T-helper 9 cell (primary cell): ENCODE results near the gene URB2.
A peak's percentile ranks its signal among the peaks of the same experiment; 100 is the strongest.

Source experiments
- DNase-seq: peaks from one replicate; pipeline ENCODE4 v3.0.0-alpha.2; 2020

The URB2 gene

DNA sequence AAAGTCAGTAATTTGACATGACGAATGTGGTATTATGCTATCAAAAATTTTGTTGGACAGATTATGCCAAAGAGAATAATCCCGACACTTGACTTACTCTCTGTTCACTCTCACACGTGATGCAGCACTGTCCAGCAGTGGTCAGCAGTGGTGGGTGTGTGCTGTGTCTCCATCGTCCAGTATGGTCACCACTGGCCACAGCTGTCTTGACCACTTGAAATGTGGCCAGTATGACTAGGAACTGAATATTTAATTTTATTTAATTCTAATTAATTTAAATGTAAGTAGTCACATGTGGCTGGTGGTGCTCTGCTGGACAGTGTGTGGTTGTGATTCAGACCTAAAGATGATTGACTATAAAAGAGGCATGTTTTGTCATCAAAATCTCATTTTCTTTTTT is 24.0 kb downstream of the URB2 start:
- DNase-seq: no peak

DNA sequence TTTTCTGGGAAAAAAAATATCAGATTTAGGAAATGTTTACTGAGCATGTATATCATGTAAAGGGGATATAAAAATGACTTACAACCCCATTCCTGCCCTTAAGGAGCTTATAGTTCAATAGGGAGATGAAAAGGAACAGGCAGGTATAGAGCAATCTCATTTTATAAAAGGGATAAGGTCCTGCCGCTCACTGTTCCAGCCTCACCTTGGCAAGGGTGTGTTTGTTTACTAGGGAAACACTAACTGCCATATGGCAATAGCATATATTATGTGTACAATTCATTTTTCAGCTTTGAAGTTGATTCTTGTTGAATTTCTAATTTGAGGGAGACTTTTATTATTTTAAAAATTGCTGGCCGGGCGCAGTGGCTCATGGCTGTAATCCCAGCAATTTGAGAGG is 25.5 kb downstream of the URB2 start:
- no peak for DNase-seq

DNA sequence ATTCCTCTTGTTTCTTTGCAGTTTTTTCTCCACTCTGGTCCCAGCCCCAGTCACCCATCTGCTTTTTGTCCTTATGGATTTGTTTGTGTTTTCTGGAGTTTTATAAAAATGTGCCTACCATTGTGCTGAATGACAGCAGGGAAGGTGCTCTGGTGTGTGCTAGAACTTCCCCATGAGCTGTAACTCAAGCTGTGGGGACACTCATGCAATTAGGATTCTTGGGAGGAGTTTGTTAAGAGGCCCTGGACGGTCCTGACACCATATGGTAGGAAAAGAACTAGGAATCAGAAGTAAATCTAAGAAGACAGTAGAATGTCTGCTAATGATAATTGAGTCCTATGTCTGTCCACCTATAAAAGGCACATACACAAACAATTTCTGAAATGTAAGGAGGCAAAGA is 27.4 kb downstream of the URB2 start:
- DNase-seq: no peak

DNA sequence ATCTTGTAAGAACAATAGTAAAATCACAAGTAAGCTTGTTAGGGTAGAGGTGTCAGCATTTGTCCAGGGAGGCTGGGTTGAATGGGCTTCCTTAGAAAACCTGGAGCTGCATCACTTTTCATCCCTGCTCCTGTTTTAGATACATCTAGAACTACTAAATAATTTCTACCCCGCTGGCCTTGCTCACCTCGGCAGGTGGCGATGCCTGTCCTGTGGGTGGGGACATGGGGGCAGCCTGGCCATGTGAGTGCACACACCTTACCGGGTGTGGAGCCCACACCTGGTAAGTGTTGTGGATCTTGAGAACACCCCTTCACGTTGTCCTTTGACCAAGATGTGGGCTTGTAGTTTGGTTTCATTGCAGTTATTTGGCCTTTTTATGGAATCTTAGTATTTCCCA is 29.7 kb downstream of the URB2 start:
- DNase-seq: no peak

DNA sequence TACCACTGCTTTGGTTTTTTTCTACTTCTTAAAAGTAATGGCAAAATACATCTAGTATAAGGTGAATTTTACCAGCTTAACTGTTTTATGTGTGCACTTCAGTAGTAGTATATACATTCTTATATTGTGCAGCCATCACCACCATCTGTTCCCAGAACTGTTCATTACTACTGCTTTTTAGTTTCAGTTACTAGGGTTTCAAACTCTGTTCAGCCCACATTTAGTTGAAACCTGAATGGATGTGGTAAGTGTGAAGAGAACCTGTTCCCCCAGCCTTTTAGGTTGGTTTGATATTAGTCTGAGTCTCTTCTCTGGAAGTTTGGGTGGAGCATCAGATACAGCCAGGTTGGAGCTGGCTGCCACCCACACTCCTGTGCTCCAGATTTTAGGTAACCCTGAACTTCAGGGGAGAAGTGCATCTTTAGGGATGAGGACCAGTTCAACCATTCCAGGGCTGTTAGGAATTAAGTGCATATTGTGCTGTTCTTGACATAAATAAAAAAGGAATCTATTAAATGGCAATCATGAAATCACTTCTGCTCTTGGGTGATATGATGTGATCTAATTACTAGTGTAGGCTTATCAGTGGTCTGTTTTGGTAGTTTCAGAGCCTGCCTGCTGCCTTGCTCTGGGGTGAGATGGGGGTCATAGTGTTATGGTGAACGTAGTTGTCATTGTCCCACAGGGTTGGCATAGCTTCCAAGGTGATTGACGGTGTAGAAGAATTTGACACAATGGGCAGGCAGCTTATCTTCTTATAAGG is 32.1 kb downstream of the URB2 start:
- no peak for DNase-seq

DNA sequence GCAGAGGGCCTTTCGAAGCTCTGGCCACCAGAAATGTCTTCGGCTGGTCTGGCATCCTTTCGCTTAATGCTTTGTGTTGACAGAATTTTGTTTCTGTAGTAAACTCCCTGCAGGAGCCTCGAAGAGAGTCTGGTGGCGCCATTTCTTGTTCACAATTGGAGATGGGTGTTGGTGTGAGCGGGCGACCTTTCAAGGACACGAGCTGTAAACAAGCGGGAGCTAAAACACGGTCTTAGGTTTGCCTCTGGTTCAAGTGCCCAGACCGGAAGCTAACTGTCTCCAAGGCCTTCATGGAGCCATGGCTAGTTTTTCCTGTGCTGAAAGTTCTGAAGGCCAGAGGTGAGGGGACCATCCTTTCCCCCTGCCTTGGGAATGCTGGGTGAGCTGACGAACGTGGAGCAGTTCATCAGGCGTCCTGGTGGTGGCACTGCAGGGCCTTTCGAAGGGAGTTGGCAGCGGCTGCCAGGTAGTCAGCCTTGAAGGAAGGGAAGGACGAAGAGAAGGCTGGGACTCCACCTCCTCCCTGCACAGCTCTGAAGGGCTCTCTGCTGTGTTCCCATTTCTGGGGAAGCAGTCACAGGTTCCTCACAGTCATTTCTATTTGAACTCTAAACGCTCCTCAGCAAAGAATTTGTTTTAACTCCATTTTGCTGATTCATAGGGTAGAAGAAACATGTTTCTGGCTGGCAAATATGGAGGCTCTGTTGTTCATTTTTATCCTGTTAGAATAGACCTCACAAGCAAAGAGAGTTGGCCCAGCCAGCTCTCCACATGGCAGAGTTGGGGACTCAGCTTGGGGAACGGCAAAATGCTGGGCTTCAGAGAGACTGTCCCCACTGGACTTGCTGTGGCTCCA is 35.2 kb downstream of the URB2 start:
- peak; percentile 63 for DNase-seq

DNA sequence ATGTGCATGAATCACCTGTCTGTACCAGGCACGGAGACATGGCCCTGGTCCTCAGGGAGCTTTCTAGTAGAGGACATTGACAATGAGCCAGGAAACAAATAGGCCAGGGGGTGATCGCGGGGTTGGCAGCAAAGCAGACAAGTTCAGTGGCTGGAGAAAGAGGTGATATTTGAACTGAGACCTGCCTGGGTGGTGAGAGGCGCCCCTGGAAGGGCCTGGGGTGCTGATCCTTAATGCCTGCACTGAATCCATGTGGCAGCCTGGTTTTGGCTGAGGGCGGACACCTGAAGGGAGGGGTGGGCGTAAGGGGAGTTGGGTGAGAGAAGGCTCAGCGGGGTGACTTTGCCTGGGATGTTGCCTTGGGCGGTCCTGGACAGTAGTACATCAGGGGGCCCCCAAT is 35.9 kb downstream of the URB2 start:
- DNase-seq: no peak

DNA sequence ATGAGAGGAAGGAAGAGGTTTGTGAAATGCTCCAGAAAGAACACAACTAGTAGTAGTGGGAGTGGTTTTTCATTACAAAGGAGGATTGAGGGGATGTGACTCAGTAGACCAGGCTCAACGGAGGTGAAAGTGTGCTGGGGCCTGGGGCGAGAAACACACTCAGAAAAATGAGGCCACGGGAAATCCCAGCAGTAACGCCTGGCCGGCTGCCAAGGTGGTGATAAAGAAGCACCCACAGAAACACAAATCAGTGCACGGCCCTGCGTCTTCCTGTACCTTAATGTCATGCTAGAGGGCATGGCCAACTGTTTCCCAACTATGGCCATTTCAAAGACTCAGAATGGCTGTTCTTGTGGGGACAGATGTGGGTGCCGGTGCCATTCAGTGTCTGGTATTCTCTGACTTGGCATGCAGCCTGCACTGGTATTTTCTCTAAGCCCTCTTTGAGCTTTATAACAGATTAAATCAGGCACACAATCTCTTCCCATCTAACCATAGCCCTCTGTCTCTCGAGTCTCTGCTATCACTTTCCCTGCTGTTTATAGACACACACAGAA is 38.2 kb downstream of the URB2 start:
- DNase-seq: peak; percentile 65

DNA sequence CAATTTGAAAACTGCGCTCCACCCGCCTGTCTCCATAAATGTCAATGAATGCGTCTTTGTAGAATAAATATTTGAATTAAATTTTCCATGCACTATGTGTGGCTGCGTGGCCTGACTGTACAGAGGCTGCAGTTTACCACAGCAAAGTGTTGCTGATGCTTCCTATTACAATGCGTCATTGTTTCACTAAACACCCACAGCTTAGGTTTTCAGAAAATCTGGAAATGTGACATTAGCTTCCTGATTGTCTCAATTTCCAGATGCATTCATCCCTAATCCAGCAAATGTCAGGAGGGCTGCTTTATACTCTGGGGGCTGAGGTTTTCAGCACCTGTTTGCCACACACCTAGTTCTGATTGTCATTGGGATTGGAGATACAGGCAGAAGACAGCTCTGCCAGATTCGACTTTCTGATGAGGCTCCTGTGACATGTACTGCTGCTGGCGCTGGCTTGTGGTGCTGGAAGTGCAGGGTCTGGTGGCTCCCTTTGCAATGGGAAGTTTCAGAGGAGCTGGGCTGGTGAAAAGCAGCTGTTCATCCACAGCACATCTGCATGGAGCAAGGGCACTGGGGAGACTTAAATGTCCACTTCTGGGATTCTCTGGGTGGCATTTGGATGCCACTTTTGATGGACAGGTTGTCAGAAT is 40.0 kb downstream of the URB2 start:
- no peak for DNase-seq

DNA sequence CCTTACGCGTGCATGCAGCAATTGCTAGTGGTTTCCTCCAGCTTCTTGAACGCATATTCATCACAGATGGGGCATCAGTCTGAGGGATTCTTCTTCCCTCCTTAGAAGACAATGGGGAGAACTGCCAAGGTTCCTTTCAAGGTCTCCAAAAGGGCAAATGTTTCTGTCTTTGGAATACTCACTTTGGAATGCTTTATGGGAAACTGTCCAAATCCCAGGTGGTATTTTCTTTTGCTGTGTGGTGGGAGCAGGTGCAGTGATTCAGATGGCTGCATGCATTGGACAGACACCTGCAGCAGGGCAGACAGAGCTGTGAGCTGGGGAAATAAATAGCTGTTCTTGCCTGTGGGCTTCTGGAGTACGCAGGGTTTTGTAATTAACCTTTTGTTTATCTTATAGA is 40.5 kb downstream of the URB2 start:
- no peak for DNase-seq

DNA sequence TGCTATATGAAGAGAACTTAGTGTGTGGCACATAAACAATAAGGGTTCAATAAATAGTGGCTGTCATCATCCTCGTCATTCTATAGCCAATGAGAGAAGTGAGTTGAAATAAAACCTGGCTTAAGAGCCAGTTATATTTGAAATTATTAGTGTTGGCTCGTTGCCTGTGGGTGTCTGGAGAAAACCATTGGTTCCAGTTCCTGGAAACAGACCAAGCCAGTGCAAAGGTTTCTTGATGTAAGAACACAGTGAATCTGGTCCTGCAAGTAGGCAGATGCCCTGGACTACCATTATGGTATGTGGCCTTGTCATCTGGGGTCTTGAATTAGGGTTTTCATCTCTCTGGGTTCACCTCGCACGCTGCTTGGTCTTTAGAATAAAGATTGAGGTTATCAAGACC is 43.3 kb downstream of the URB2 start:
- no peak for DNase-seq

DNA sequence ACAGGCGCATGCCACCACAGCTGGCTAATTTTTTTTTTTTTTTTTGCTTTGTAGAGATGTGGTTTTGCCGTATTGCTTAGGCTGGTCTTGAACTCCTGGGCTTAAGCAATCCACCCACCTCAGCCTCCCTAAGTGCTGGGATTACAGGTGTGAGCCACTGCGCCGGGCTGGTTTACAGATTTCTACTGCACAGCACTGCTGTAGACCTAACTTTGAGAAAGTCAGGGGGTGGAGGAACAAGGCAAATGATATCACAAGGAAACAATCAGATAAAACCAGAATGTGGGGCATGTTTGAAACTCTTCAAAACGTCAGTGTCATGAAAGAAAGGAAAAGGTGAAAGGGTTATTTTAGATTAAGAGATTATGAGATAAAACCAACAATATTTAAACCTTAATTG is 45.3 kb downstream of the URB2 start:
- no peak for DNase-seq

DNA sequence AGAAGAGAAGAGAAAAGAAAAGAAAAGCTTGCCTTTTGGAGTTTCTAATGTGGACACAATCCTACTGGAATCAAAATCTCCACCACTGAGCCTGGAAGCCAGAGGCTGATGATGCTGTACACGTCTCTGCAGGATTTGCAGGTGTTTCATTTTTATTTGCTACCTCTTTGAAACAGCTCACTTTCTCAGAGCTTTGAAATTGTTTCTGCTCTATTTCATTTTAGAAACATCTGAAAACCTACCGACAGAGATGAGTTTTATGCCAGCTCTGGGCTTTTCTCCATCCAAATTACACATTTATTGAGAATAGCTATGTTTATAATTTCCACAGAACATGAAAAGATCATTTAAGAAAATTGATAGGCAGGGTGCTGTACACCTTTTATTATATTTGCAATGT is 46.2 kb downstream of the URB2 start:
- DNase-seq: no peak

DNA sequence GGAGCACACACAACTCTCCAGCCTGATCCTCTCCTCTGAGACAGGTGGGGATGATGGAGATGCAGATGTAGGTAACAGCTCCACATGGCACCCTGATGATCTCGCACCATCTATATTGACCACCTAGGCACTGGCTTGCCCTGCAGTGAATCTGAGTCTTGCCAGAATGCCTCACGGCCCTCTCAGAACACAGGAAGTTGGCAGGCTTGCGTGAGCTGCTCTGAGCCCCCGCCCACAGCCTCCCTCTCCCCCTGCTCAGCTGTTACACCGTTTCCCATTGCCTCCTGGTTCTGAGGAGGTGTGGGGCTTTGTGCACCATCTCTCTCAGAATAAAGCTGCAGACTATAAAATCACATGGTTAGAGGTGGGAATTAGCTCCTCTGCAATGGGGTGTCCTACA is 48.0 kb downstream of the URB2 start:
- no peak for DNase-seq

DNA sequence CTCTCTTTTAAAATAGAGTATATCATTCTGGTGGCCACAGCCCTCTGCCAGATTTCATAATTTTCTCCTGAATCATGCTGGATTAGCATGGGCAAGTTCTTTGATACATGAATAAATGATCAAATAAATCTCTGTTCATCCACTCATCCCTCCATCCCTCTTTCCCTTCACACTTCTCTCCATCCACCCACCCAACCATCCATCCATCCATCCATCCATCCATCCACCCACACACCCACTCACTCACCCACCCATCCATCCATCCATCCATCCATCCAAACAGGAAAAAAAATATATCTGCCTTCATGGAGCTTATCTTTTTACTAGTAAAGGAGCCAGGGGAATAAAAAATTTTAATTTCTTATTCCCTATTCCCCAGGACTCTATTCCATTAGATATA is 49.3 kb downstream of the URB2 start:
- no peak for DNase-seq

DNA sequence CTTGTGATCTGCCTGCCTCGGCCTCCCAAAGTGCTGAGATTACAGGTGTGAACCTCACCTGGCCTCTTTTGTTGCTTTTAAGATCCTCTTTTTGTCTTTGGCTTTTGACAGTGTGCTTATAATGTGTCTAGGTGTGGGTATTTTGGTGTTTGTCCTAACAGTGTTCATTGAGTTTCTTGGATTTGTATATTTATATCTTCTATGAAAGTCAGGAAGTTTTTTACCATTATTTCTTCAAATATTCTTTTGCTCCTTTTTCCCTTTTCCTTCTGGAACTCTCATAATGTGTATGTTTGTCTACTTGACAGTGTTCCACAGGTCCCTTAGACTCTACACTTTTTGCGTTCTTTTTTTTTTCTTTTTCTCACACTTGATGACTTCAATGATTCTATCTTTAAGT is 59.1 kb downstream of the URB2 start:
- DNase-seq: no peak

DNA sequence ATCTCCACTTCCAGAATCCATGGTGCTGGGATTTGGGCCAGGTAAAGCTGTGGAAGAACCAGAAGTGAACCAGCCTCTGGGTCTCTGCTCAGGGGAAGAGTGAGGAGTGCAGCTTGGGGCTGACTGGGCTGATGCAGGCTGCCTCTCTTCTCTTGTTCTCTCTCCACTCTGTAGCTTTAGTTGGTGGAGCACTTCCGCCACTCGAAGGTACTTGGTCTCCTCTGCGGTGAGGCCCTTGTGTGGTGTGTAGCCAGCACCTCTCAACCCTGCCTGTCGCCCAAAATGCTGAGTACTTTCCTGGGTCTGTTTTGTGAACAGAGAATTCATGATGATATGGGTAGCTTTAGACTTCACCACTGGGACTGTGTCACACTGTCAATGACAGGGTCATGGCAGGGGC is 63.2 kb downstream of the URB2 start:
- DNase-seq: no peak

DNA sequence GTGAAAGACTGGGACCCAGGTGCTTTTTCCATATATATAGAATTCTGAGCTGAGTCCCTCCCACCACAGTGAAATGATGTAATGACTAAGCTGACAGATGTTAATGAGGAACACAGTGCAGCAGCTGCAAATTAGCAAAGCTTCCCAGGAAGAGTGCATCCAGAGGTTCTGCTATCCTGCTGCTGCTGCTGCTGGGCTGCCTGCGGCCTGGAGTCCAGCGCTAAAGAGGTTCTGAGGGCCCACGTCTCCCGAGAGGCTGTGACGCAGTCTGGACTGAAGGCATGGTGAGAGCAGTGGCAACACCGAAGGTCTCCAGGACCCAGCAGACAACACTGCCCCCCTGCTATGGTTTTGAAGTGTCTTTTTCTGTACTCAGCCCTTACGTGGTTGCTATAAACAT is 63.9 kb downstream of the URB2 start:
- no peak for DNase-seq

DNA sequence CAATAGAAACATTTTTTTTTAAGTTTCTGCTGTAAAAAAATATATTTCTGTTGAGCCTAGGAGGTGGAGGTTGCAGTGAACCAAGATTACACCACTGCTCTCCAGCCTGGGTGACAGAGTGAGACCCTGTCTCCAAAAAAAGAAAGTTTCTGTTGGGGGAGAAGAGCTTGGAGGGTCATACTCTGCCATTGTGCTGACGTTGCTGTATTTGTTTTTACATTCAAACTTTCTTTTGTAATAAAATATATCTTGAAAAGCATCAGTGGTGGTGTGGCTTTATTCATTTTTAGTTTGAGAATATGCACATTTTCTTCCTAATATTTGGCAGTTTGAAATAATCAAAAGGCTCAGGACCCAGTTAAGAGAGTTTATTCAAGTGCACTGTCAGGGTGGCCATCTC is 64.6 kb downstream of the URB2 start:
- no peak for DNase-seq

DNA sequence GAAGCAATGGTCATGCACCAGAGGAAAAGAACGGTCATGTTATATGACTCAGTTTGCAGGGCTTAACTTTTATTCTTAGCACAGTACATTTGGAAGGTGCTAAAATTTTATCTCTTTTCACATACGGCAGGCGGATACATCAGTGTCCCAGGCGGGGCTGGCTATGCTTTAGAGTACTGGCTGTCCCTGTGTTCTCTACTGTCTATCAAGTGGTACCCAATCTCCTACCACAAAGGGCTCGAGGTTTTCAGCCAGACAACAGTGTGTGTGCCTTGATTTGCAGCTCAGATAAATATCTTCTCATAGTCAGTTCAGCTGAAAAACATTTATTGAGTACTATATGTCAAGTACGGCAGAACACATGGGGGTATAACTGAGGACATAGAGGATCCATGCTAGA is 65.3 kb downstream of the URB2 start:
- no peak for DNase-seq

DNA sequence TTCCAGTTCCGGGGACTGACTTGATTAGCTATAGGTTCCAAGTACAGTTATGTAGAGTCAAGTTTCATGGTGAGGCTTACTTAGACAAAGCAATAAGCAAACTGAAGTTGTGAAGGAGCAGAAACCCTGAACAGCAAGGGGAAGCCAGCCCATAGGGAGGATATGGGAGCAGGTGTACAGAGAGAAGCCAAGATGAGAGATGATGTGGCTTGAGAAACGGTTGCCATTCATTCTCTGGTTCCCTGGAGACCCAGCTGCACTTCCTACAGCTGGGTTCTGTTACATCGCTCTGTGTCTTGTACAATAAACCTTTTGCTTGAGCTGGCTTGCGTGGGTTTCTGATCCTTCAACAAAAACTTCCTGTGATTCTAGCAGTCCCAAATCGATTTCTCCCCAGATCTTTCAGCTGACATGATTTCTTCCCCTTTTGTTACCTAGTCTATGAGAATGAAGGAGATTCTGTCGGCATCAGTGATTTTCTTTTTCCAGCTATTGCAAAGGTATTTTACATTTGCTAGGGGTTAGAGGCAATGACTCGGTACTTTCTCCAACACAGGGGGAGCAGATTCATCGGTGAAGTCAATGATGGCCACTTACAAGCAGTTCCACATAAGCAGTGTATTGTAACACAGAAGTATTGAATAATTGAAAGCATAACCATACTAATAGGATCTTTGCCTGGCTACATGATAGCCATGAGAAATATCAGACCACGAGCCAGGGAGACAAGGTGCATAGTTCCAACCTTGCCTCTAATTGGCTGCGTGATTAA is 67.3 kb downstream of the URB2 start:
- DNase-seq: no peak

DNA sequence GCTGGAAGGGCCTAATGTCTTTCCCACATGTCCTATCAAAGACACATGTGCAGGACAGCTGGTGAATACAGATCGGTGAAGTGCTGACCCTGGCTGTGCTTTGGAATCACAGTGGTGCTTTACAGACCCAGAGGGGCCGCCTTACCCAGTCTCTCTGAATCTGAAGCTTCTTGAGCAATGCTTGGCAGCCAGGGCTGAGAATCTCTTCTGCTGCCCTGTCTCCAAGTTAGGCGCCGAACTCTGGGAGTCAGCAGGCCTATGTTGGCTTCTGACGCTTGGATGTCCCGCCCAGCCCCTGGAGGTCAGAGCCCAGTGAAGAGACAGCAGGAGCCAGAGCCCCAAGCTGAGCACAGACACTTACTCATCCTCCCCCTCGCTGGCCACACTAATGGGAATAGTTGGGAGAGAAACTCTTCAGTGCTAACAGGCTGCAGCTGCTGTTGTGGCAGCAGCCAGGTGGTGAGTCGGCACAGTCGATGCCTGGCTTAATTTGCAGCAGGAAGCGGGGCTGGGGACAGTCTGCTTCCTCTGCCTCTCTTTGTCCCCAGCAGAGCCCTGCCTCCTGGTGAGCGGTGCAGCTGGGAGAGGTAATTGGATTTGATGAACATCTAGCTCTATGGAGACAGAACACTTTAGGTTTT is 68.1 kb downstream of the URB2 start:
- DNase-seq: no peak
